Measurements from ENCODE around the gene MAGEA6.
"Not testable (repeated sequence)": the region's sequence is repeated elsewhere in the genome, so short reads cannot be mapped to it uniquely, and the experiment has no call there.

MAGEA6 gene

GRCh38 chrX:152758918-152759317, 10.6 kb downstream of the MAGEA6 start, which contains the start of gene CSAG3:
Gene CSAG3 (plus strand): TSS chrX:152759218.
- H3K9me3 Mint-ChIP-seq; H3K4me1 Mint-ChIP-seq; ATAC-seq (replicated peaks; ENCODE audit: extremely low read depth, poor library complexity, severe bottlenecking); H3K27me3 Mint-ChIP-seq; H3K4me3 Mint-ChIP-seq; H3K27ac Mint-ChIP-seq (ENCODE audit: low read depth); DNase-seq (ENCODE audit: low spot score in 2 of 2); H3K36me3 Mint-ChIP-seq (ENCODE audit: insufficient read depth): not testable (repeated sequence)

GRCh38 chrX:152754871-152755270, 14.6 kb downstream of the MAGEA6 start:
- not testable (repeated sequence) for ATAC-seq (replicated peaks; ENCODE audit: extremely low read depth, poor library complexity, severe bottlenecking); H3K4me1 Mint-ChIP-seq; H3K36me3 Mint-ChIP-seq (ENCODE audit: insufficient read depth); H3K4me3 Mint-ChIP-seq; H3K27me3 Mint-ChIP-seq; H3K9me3 Mint-ChIP-seq; H3K27ac Mint-ChIP-seq (ENCODE audit: low read depth); DNase-seq (ENCODE audit: low spot score in 2 of 2)

GRCh38 chrX:152753686-152754650, 15.5 kb downstream of the MAGEA6 start, which contains the start of gene MAGEA2:
Gene MAGEA2 (minus strand): TSS chrX:152753842. CDS start chrX:152751363, 2,479 bp downstream.
- DNase-seq (ENCODE audit: low spot score in 2 of 2); H3K4me3 Mint-ChIP-seq; ATAC-seq (replicated peaks; ENCODE audit: extremely low read depth, poor library complexity, severe bottlenecking); H3K27ac Mint-ChIP-seq (ENCODE audit: low read depth); H3K9me3 Mint-ChIP-seq; H3K27me3 Mint-ChIP-seq; H3K36me3 Mint-ChIP-seq (ENCODE audit: insufficient read depth); H3K4me1 Mint-ChIP-seq: not testable (repeated sequence)

- no peak for ATAC-seq (replicated peaks; ENCODE audit: extremely low read depth, poor library complexity, severe bottlenecking)
- no peaks in the 10 kb centered on the region for H3K4me1 Mint-ChIP-seq
- H3K9me3 Mint-ChIP-seq: no peaks in the 10 kb centered on the region
Measured at GRCh38 chrX:152738560-152738959, 30.9 kb downstream of the MAGEA6 start.

GRCh38 chrX:152736528-152736927, 33.0 kb downstream of the MAGEA6 start:
- H3K27me3 Mint-ChIP-seq; H3K4me1 Mint-ChIP-seq; H3K9me3 Mint-ChIP-seq; H3K36me3 Mint-ChIP-seq (ENCODE audit: insufficient read depth); ATAC-seq (replicated peaks; ENCODE audit: extremely low read depth, poor library complexity, severe bottlenecking); H3K27ac Mint-ChIP-seq (ENCODE audit: low read depth); H3K4me3 Mint-ChIP-seq; DNase-seq (ENCODE audit: low spot score in 2 of 2): not testable (repeated sequence)

More at GRCh38 chrX:152738560-152738959, 30.9 kb downstream of the MAGEA6 start:
- Mint-ChIP-seq H3K27ac (ENCODE audit: low read depth) (no peak overlapping the region), H3K27me3 (no peaks in the 10 kb centered on the region), H3K36me3 (ENCODE audit: insufficient read depth) (no peaks in the 10 kb centered on the region), H3K4me3 (no peak overlapping the region)
- no peak for DNase-seq (ENCODE audit: low spot score in 2 of 2)

- no peak for DNase-seq (ENCODE audit: low spot score in 2 of 2)
- H3K9me3 Mint-ChIP-seq: no peaks in the 10 kb centered on the region
- no peaks in the 10 kb centered on the region for H3K27me3 Mint-ChIP-seq
- ATAC-seq (replicated peaks; ENCODE audit: extremely low read depth, poor library complexity, severe bottlenecking): no peak
- H3K27ac Mint-ChIP-seq (ENCODE audit: low read depth): no peak overlapping the region
- H3K36me3 Mint-ChIP-seq (ENCODE audit: insufficient read depth): no peaks in the 10 kb centered on the region
- no peaks in the 10 kb centered on the region for H3K4me1 Mint-ChIP-seq
- H3K4me3 Mint-ChIP-seq: no peak overlapping the region
Measured at GRCh38 chrX:152735860-152736511, 33.5 kb downstream of the MAGEA6 start.

GRCh38 chrX:152735101-152735500, 34.4 kb downstream of the MAGEA6 start:
- ATAC-seq (replicated peaks; ENCODE audit: extremely low read depth, poor library complexity, severe bottlenecking) (no peak), DNase-seq (ENCODE audit: low spot score in 2 of 2) (no peak)
- Mint-ChIP-seq H3K9me3 (no peaks in the 10 kb centered on the region), H3K4me1 (no peaks in the 10 kb centered on the region), H3K27ac (ENCODE audit: low read depth) (no peak overlapping the region), H3K4me3 (no peak overlapping the region), H3K27me3 (no peaks in the 10 kb centered on the region), H3K36me3 (ENCODE audit: insufficient read depth) (no peaks in the 10 kb centered on the region)

- not testable (repeated sequence) for DNase-seq (ENCODE audit: low spot score in 2 of 2); H3K9me3 Mint-ChIP-seq; H3K27me3 Mint-ChIP-seq; H3K36me3 Mint-ChIP-seq (ENCODE audit: insufficient read depth); H3K4me3 Mint-ChIP-seq; H3K4me1 Mint-ChIP-seq; ATAC-seq (replicated peaks; ENCODE audit: extremely low read depth, poor library complexity, severe bottlenecking); H3K27ac Mint-ChIP-seq (ENCODE audit: low read depth)
Measured at GRCh38 chrX:152734143-152734858, 35.2 kb downstream of the MAGEA6 start.

- Mint-ChIP-seq H3K9me3 (no peaks in the 10 kb centered on the region), H3K27me3 (no peaks in the 10 kb centered on the region), H3K27ac (ENCODE audit: low read depth) (no peak within 1 kb of the TSS), H3K36me3 (ENCODE audit: insufficient read depth) (no peaks in the 10 kb centered on the region), H3K4me1 (no peaks in the 10 kb centered on the region), H3K4me3 (no peak within 1 kb of the TSS)
- ATAC-seq (replicated peaks; ENCODE audit: extremely low read depth, poor library complexity, severe bottlenecking) (no peak), DNase-seq (ENCODE audit: low spot score in 2 of 2) (no peak)
Measured at GRCh38 chrX:152733261-152733975, 36.1 kb downstream of the MAGEA6 start, which contains the start of the genes CSAG1 and MAGEA12. Gene CSAG1 (minus strand): TSS chrX:152733721. CDS start chrX:152732460, 1,261 bp downstream. Gene MAGEA12 (plus strand): TSS chrX:152733757. CDS start chrX:152736162, 2,405 bp downstream.

- H3K27ac Mint-ChIP-seq (ENCODE audit: low read depth): no peak overlapping the region
- ATAC-seq (replicated peaks; ENCODE audit: extremely low read depth, poor library complexity, severe bottlenecking) (no peak), DNase-seq (ENCODE audit: low spot score in 2 of 2) (no peak)
- no peaks in the 10 kb centered on the region for H3K9me3 Mint-ChIP-seq
- no peaks in the 10 kb centered on the region for H3K36me3 Mint-ChIP-seq (ENCODE audit: insufficient read depth)
- H3K4me1 Mint-ChIP-seq: no peaks in the 10 kb centered on the region
- H3K4me3 Mint-ChIP-seq: no peak overlapping the region
- peaks cover 13% of the 10 kb centered on the region for H3K27me3 Mint-ChIP-seq
Measured at GRCh38 chrX:152725409-152725808, 44.1 kb downstream of the MAGEA6 start.

All from central memory CD8-positive, alpha-beta T cell (primary cell).